ENCODE results near the gene PACSIN2. TPM values are rescaled to one million over a fixed set of nuclear protein-coding genes. Genes with fewer than 3 reads are reported as not detected.

PACSIN2 gene
- total RNA-seq, 1 donor from 2014 or later = 128 TPM

- DNase-seq (peak; percentile 81), ATAC-seq (peak; percentile 88)
- Histone ChIP-seq H3K27ac (no peak overlapping the region), H3K4me1 (peaks cover 27% of the 10 kb centered on the region), H3K27me3 (no peaks in the 10 kb centered on the region), H3K4me3 (no peak overlapping the region), H3K36me3 (peaks cover 7% of the 10 kb centered on the region), H3K9me3 (no peaks in the 10 kb centered on the region)
- TF ChIP-seq CTCF (IDR thresholded peaks at IDR 0.05) = peak; percentile 39
- intact Hi-C loops (cut with DNase I) = no loop called here
Observed at GRCh38 chr22:42967933-42968332, 47.0 kb downstream of the PACSIN2 start.

GRCh38 chr22:42967005-42967404, 47.9 kb downstream of the PACSIN2 start:
- ATAC-seq = no peak
- Histone ChIP-seq H3K4me3 (no peak overlapping the region), H3K9me3 (no peaks in the 10 kb centered on the region), H3K27ac (no peak overlapping the region), H3K27me3 (no peaks in the 10 kb centered on the region), H3K36me3 (peaks cover 7% of the 10 kb centered on the region), H3K4me1 (peaks cover 30% of the 10 kb centered on the region)
- no peak for TF ChIP-seq CTCF (IDR thresholded peaks at IDR 0.05)
- intact Hi-C loops (cut with DNase I) = no loop called here
- DNase-seq = no peak

GRCh38 chr22:42966497-42966896, 48.5 kb downstream of the PACSIN2 start:
- Histone ChIP-seq H3K4me3 (no peak overlapping the region), H3K36me3 (peaks cover 7% of the 10 kb centered on the region), H3K27ac (no peak overlapping the region), H3K9me3 (no peaks in the 10 kb centered on the region), H3K27me3 (no peaks in the 10 kb centered on the region), H3K4me1 (peaks cover 35% of the 10 kb centered on the region)
- ATAC-seq (no peak), DNase-seq (no peak)
- no peak for TF ChIP-seq CTCF (IDR thresholded peaks at IDR 0.05)
- intact Hi-C loops (cut with DNase I) = no loop called here

- ATAC-seq = no peak
- no peak overlapping the region for H3K4me3 ChIP-seq
- H3K27ac ChIP-seq = no peak overlapping the region
- peaks cover 46% of the 10 kb centered on the region for H3K4me1 ChIP-seq
- no peaks in the 10 kb centered on the region for H3K27me3 ChIP-seq
- no peaks in the 10 kb centered on the region for H3K9me3 ChIP-seq
- TF ChIP-seq CTCF (IDR thresholded peaks at IDR 0.05) = no peak
- intact Hi-C loops (cut with DNase I) = no loop called here
- H3K36me3 ChIP-seq = peaks cover 7% of the 10 kb centered on the region
- DNase-seq = no peak
Observed at GRCh38 chr22:42964994-42965699, 49.8 kb downstream of the PACSIN2 start.

- H3K27ac ChIP-seq = peak overlapping the region; percentile 76
- peaks cover 7% of the 10 kb centered on the region for H3K36me3 ChIP-seq
- DNase-seq (no peak), ATAC-seq (no peak)
- no peak overlapping the region for H3K4me3 ChIP-seq
- H3K27me3 ChIP-seq = no peaks in the 10 kb centered on the region
- no peaks in the 10 kb centered on the region for H3K9me3 ChIP-seq
- intact Hi-C loops (cut with DNase I) = no loop called here
- H3K4me1 ChIP-seq = peaks cover 64% of the 10 kb centered on the region
- TF ChIP-seq CTCF (IDR thresholded peaks at IDR 0.05) = no peak
Observed at GRCh38 chr22:42963231-42963595, 51.7 kb downstream of the PACSIN2 start.
